Amniotic stem cell (primary cell): Measurements from ENCODE around the gene ARHGAP31.
A peak's percentile ranks its signal among the peaks of the same experiment; 100 is the strongest.
"Not testable (repeated sequence)": the region's sequence is repeated elsewhere in the genome, so short reads cannot be mapped to it uniquely, and the experiment has no call there.

Source experiments
- DNase-seq: peaks from one replicate; lab custom pipeline; 2025; lab: John Stamatoyannopoulos, UW

Gene ARHGAP31

GRCh38 chr3:119319311-119319710 is 25.1 kb downstream of the ARHGAP31 start:
- DNase-seq: no peak

GRCh38 chr3:119320785-119321184 is 26.6 kb downstream of the ARHGAP31 start:
- DNase-seq: not testable (repeated sequence)

GRCh38 chr3:119322021-119322834 is 28.0 kb downstream of the ARHGAP31 start:
- DNase-seq: no peak

GRCh38 chr3:119322835-119323722 is 28.9 kb downstream of the ARHGAP31 start:
- DNase-seq: peak; percentile 61

GRCh38 chr3:119323723-119324085 is 29.5 kb downstream of the ARHGAP31 start:
- no peak for DNase-seq

GRCh38 chr3:119324899-119325298 is 30.7 kb downstream of the ARHGAP31 start:
- DNase-seq: no peak

GRCh38 chr3:119326976-119327375 is 32.8 kb downstream of the ARHGAP31 start:
- DNase-seq: no peak

GRCh38 chr3:119329551-119329950 is 35.4 kb downstream of the ARHGAP31 start:
- DNase-seq: no peak

GRCh38 chr3:119330181-119330580 is 36.0 kb downstream of the ARHGAP31 start:
- DNase-seq: no peak

- no peak for DNase-seq
Observed at GRCh38 chr3:119330858-119331257, 36.7 kb downstream of the ARHGAP31 start.

GRCh38 chr3:119331661-119332060 is 37.5 kb downstream of the ARHGAP31 start:
- peak; percentile 13 for DNase-seq

- DNase-seq: no peak
Observed at GRCh38 chr3:119333773-119334509, 39.8 kb downstream of the ARHGAP31 start.

- no peak for DNase-seq
Observed at GRCh38 chr3:119336823-119337222, 42.6 kb downstream of the ARHGAP31 start.

DNA sequence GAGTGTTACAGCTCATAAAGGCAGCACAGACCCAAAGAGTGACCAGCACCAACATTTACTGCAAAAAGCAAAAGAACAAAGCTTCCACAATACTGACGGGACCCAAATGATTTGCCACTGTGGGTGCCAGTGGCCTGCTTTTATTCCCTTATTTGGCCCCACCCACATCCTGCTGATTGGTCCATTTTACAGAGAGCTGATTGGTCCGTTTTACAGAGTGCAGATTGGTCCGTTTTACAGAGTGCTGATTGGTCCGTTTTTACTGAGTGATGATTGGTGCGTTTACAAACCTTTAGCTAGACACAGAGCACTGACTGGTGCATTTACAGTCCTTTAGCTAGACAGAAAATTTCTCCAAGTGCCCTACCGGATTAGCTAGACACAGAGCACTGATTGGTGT is 43.2 kb downstream of the ARHGAP31 start:
- DNase-seq: not testable (repeated sequence)

DNA sequence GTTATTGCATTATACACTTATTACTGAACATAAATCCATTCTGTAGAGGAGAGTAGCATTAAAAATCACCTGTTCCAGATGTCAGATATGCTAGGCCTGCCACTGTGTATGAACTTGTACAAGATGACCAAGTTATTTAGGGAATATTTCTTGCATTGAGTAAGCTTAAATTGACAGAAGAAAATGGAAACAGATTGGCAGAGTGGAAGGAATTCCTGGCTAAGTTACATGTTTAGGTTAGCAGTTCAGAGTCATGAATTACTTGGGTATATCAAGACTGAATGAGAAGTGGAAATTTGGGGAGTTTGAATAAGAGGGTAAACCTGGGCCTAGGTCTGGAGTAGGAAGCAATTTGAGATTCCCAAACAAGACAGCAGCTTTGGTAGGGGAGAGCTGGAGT is 44.6 kb downstream of the ARHGAP31 start:
- no peak for DNase-seq

GRCh38 chr3:119340014-119340413 is 45.8 kb downstream of the ARHGAP31 start:
- no peak for DNase-seq

DNA sequence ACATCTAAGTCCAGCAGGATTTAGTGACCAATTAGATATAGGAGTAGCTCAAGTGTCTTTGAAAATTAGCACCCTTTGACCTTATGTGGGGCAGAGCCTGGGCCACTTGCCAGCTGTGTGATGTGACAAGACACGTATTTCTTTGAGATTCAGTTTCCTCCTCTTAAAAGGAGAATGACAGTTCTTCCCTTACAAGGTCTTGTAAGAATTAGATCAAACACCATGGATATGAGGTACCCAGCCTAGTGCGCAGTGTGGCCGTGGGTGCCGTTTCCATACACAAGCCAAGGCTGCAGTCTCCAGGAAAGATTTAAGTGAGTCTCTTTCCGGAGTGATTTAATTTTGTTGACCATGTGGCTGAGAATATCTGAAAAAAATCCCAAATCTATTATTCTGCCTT is 46.3 kb downstream of the ARHGAP31 start:
- no peak for DNase-seq

DNA sequence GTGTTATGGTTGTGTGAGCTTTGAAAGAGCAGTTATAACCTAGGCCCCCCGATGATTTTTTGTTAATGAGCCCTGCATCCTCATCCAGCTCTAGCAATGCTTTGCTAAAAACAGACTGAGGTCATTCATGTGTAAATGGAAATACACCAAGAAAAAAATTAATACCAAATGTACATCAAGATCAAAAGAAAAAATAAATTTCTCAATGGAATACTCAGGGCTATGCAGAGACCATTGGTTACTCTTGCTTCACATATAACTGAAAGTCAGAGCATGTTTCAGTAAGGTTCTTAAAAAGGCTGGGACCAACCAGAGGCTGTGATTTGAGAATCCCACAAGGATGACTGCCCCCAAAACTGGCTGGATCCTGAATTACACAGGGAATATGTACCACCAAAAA is 48.0 kb downstream of the ARHGAP31 start:
- DNase-seq: no peak

- DNase-seq: no peak
Observed at GRCh38 chr3:119343719-119344118, 49.5 kb downstream of the ARHGAP31 start.

DNA sequence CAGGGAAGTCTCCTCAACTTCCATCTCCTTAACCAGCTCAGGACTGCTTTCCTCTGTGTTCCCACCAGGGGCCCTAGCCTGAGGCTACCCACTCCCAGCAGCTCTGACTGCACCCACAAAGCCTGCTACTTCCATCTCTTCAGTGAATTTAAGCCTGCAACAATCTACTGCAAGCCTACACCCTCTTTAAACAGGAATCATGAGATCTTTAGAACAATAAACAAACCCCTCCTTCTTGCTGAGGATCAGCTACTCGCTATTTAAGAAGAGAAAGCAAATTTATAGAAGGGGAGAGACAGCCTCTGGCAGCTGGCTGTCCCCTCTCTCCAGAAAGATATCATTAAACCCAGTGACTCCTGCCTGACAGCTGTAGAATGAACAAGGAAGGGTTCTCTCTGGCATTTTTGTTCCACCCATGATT is 51.9 kb downstream of the ARHGAP31 start:
- DNase-seq: no peak

DNA sequence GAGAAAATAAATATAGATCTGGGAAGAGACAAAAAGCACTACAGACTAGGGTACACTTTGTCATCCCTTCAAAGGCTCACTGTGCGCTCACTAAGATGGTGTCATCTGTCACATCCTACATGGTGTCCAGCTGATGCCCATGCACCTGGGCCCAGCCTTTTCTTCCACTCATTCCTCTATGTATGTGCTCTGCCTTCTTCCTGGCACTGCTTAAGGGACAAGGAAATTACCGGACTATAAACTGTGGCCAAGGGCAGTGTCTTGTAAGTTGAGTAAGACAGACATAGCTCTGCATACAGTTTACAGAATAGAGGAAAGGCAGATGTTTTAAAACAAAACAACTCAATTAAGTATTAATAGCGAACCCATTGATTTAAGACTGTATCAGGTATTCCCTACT is 52.9 kb downstream of the ARHGAP31 start:
- no peak for DNase-seq

GRCh38 chr3:119349354-119350041 is 55.3 kb downstream of the ARHGAP31 start:
- no peak for DNase-seq
